Measurements from ENCODE around the gene SEMA4D. TPM values are rescaled to one million over a fixed set of nuclear protein-coding genes. Genes with fewer than 3 reads are reported as not detected.
"Not testable (repeated sequence)": the region's sequence is repeated elsewhere in the genome, so short reads cannot be mapped to it uniquely, and the experiment has no call there.

The SEMA4D gene
- total RNA-seq, 2 donors from 2014 or later, result 17.1 to 52.7 TPM

DNA sequence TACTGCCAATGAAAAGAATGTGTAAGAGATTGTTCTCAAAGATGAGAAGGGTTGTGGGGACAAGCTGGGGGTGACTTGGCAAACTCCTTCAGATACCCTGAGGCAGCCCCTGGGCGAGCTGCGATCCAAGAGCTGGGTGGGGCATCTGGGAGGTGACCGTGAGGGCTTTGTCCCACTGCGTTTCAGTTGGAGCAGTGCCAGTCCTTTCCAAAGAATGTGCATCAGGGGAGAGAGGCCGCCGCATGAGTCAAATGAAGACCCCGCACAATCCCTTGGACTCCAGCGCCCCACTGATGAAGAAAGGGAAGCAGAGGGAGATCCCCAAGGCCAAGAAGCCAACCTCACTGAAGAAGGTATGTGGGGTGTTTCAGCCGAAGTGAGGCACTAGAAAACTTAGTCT lies 151.2 kb downstream of the SEMA4D start:
- no peak for DNase-seq (ENCODE audit: low spot score)
- H3K27ac ChIP-seq, result no peak overlapping the region
- intact Hi-C loops (cut with DNase I), result no loop called here
- TF ChIP-seq, protein P1, sequence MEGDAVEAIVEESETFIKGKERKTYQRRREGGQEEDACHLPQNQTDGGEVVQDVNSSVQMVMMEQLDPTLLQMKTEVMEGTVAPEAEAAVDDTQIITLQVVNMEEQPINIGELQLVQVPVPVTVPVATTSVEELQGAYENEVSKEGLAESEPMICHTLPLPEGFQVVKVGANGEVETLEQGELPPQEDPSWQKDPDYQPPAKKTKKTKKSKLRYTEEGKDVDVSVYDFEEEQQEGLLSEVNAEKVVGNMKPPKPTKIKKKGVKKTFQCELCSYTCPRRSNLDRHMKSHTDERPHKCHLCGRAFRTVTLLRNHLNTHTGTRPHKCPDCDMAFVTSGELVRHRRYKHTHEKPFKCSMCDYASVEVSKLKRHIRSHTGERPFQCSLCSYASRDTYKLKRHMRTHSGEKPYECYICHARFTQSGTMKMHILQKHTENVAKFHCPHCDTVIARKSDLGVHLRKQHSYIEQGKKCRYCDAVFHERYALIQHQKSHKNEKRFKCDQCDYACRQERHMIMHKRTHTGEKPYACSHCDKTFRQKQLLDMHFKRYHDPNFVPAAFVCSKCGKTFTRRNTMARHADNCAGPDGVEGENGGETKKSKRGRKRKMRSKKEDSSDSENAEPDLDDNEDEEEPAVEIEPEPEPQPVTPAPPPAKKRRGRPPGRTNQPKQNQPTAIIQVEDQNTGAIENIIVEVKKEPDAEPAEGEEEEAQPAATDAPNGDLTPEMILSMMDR (IDR thresholded peaks at IDR 0.05), result no peak
- TF ChIP-seq POLR2A (IDR thresholded peaks at IDR 0.05) (no peak), POLR2AphosphoS5 (IDR thresholded peaks at IDR 0.05) (no peak)
- 67% methylated on average over 9 of the region's 9 CpGs for WGBS
- H3K27me3 ChIP-seq (replicated peaks; ENCODE audit: insufficient read depth), result no peaks in the 10 kb centered on the region
- no peaks in the 10 kb centered on the region for H3K4me1 ChIP-seq (replicated peaks)
- H3K4me3 ChIP-seq, result no peak overlapping the region
- H3K9me3 ChIP-seq, result no peaks in the 10 kb centered on the region
- H3K36me3 ChIP-seq, result peaks cover 1 to 26% of the 10 kb centered on the region in 2 donors

DNA sequence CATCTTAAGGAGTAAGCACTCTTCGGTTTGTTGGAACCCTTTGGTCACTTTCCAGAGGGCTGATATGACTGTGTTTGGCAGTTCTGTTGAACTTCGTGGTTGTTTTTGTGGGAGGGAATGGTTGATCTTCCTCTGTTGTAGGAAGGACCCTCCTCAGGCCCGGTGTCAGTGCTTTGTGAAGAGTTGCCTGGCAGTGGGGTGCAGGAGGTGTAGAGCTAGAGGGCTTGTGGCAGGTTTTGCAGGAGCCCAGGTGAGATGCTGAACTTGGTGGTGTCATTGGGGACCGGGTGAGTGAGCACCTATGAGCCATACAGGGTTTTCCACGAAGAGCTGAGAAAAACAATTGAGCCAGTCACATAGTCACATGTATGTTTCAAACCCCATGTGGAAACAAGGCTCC lies 152.4 kb downstream of the SEMA4D start:
- no peak for DNase-seq (ENCODE audit: low spot score)
- intact Hi-C loops (cut with DNase I), result no loop called here
- Histone ChIP-seq H3K4me3 (no peak overlapping the region), H3K4me1 (replicated peaks) (no peaks in the 10 kb centered on the region), H3K27ac (no peak overlapping the region), H3K9me3 (no peaks in the 10 kb centered on the region), H3K27me3 (replicated peaks; ENCODE audit: insufficient read depth) (no peaks in the 10 kb centered on the region), H3K36me3 (peaks cover 0 to 17% of the 10 kb centered on the region in 2 donors)
- 93% methylated on average over 5 of the region's 5 CpGs for WGBS
- TF ChIP-seq POLR2AphosphoS5 (IDR thresholded peaks at IDR 0.05) (no peak), POLR2A (IDR thresholded peaks at IDR 0.05) (no peak)
- TF ChIP-seq, protein P1 (IDR thresholded peaks at IDR 0.05), result no peak

DNA sequence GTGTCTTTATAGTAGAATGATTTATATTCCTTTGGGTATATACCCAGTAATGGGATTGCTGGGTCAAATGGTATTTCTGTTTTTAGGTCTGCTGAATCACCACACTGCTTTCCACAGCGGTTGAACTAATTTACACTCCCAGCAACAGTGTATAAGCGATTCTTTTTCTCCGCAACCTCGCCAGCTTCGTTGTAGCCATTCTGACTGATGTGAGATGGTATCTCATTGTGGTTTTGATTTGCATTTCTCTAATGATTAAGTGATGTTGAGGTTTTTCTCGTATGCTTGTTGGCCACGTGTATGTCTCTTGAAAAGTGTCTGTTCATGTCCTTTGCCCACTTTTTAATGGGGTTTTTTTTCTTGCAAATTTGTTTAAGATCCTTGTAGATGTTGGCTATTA lies 154.1 kb downstream of the SEMA4D start:
- H3K27ac ChIP-seq; DNase-seq (ENCODE audit: low spot score); intact Hi-C loops (cut with DNase I); H3K4me1 ChIP-seq (replicated peaks); H3K9me3 ChIP-seq; H3K27me3 ChIP-seq (replicated peaks; ENCODE audit: insufficient read depth); H3K36me3 ChIP-seq; H3K4me3 ChIP-seq: not testable (repeated sequence)
- WGBS, result 95% methylated on average over 7 of the region's 7 CpGs

DNA sequence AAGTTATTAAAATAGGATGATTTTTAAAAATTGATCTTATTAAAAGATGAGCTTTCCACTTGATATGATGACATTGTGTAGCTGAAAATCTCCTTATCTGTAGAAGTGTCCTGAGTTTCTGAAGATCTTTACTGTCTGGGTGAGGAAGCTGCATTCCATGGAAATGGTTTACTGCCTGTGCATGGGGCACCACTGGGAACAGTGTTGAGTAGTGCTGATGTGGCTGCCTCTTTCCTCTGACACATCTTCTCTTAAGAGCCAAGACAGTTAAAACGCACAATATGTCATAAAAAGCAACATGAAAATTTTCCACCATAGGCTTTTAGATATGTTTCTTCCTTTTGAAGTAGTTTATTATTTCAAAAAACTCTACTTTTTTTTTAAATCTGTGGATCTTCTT lies 155.0 kb downstream of the SEMA4D start:
- no peak overlapping the region for H3K27ac ChIP-seq
- intact Hi-C loops (cut with DNase I), result no loop called here
- DNase-seq (ENCODE audit: low spot score), result no peak
- H3K36me3 ChIP-seq, result peaks cover 2 to 8% of the 10 kb centered on the region in 2 donors
- no peak overlapping the region for H3K4me3 ChIP-seq
- TF ChIP-seq POLR2A (IDR thresholded peaks at IDR 0.05) (no peak), POLR2AphosphoS5 (IDR thresholded peaks at IDR 0.05) (no peak)
- TF ChIP-seq, protein P1 (IDR thresholded peaks at IDR 0.05), result no peak
- WGBS, result 94% methylated on average over 1 of the region's 1 CpG
- H3K4me1 ChIP-seq (replicated peaks), result no peaks in the 10 kb centered on the region
- no peaks in the 10 kb centered on the region for H3K27me3 ChIP-seq (replicated peaks; ENCODE audit: insufficient read depth)
- H3K9me3 ChIP-seq, result no peaks in the 10 kb centered on the region

DNA sequence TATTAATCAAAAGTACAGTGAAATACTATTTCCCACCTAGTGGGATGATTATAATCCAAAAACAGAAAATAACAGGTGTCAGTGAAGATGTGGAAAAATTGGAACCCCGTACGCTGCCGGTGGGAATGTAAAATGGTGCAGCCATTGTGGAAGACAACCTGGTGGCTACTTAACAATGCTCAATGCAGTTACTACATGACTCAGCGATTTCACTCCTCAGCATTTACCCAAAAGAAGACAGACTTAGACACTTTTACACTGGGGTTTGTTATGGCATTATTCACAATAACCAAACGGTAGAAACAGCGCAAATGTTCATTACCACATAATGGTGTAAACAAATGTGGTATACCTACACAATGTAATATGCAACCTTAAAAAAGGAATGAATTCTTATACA lies 155.7 kb downstream of the SEMA4D start:
- H3K9me3 ChIP-seq, result no peaks in the 10 kb centered on the region
- intact Hi-C loops (cut with DNase I), result no loop called here
- no peaks in the 10 kb centered on the region for H3K27me3 ChIP-seq (replicated peaks; ENCODE audit: insufficient read depth)
- H3K36me3 ChIP-seq, result peaks cover 2 to 7% of the 10 kb centered on the region in 2 donors
- no peak overlapping the region for H3K27ac ChIP-seq
- TF ChIP-seq POLR2AphosphoS5 (IDR thresholded peaks at IDR 0.05) (no peak), POLR2A (IDR thresholded peaks at IDR 0.05) (no peak)
- TF ChIP-seq, protein P1 (IDR thresholded peaks at IDR 0.05), result no peak
- no peak for DNase-seq (ENCODE audit: low spot score)
- no peaks in the 10 kb centered on the region for H3K4me1 ChIP-seq (replicated peaks)
- 94% methylated on average over 6 of the region's 6 CpGs for WGBS
- no peak overlapping the region for H3K4me3 ChIP-seq

All from prostate gland (tissue), 2 donors.